ENCODE results near the gene FAM221B. TPM values are rescaled to one million over a fixed set of nuclear protein-coding genes. Genes with fewer than 3 reads are reported as not detected.

The FAM221B gene
- total RNA-seq, 4 donors from 2014 or later, result not detected

Small RNA genes lying within 50 kb of the gene (small RNA-seq; reads per million reads assigned to genes)
- gene HINT2, result 0.29 to 0.57 reads per million in 2 donors

Other genes starting within 250 kb of the FAM221B start
- gene TESK1, start 223.5 kb downstream of the FAM221B start, total RNA-seq, result 10 to 100 TPM; 21.5 to 85.1 (median 50.7) TPM
- gene CD72, start 210.3 kb downstream of the FAM221B start, total RNA-seq, result 10 to 100 TPM in 1 of 4 donors, 1 to 10 TPM in 3; 2.3 to 62.7 (median 4.4) TPM
- gene SIT1, start 177.8 kb downstream of the FAM221B start, total RNA-seq, result 1 to 10 TPM in 1 of 4 donors, not detected in 3; 2.4 TPM
- 1,000 to 10,000 TPM in 3 of 4 donors, not detected in 1; 1,673 to 3,824 (median 2,659) TPM for gene RMRP, start 170.7 kb downstream of the FAM221B start, total RNA-seq
- 10 to 100 TPM; 14.0 to 21.9 (median 20.2) TPM for gene CCDC107, start 170.4 kb downstream of the FAM221B start, total RNA-seq
- gene ARHGEF39, start 163.5 kb downstream of the FAM221B start, total RNA-seq, result 10 to 100 TPM in 1 of 4 donors, 1 to 10 TPM in 3; 1.9 to 19.8 (median 4.8) TPM
- gene CA9, start 154.8 kb downstream of the FAM221B start, total RNA-seq, result 1 to 10 TPM; 1.6 to 6.3 (median 5.2) TPM
- 100 to 1,000 TPM in 2 of 4 donors, 10 to 100 TPM in 2; 41.2 to 436 (median 122) TPM for gene TPM2, start 138.8 kb downstream of the FAM221B start, total RNA-seq
- 100 to 1,000 TPM; 129 to 262 (median 188) TPM for gene TLN1, start 96.5 kb downstream of the FAM221B start, total RNA-seq
- 10 to 100 TPM; 19.8 to 34.3 (median 28.5) TPM for gene CREB3, start 96.1 kb downstream of the FAM221B start, total RNA-seq
- gene GBA2, start 79.5 kb downstream of the FAM221B start, total RNA-seq, result 100 to 1,000 TPM; 263 to 474 (median 436) TPM
- gene RGP1, start 79.4 kb downstream of the FAM221B start, total RNA-seq, result 10 to 100 TPM; 16.5 to 44.4 (median 38.3) TPM
- not detected for gene MSMP, start 74.5 kb downstream of the FAM221B start, total RNA-seq
- 10 to 100 TPM in 3 of 4 donors, 1 to 10 TPM in 1; 6.7 to 29.5 (median 21.6) TPM for gene NPR2, start 37.1 kb downstream of the FAM221B start, total RNA-seq
- under 1 TPM in 1 of 4 donors, not detected in 3; 0.94 TPM for gene SPAG8, start 16.5 kb downstream of the FAM221B start, total RNA-seq
- gene HINT2, start 13.7 kb downstream of the FAM221B start, total RNA-seq, result 10 to 100 TPM; 19.8 to 40.3 (median 28.7) TPM
- 10 to 100 TPM in 1 of 4 donors, 1 to 10 TPM in 3; 6.0 to 11.6 (median 8.1) TPM for gene TMEM8B, start 496 bp upstream of the FAM221B start, total RNA-seq
- not detected for gene OR13J1, start 41.7 kb upstream of the FAM221B start, total RNA-seq
- 10 to 100 TPM in 3 of 4 donors, 1 to 10 TPM in 1; 9.1 to 32.6 (median 17.2) TPM for gene HRCT1, start 77.5 kb upstream of the FAM221B start, total RNA-seq
- 10 to 100 TPM in 1 of 4 donors, under 1 TPM in 1, not detected in 2; 0.88 to 17.3 TPM for gene SPAAR, start 80.8 kb upstream of the FAM221B start, total RNA-seq
- gene OR2S2, start 129.4 kb upstream of the FAM221B start, total RNA-seq, result not detected
- gene RECK, start 208.2 kb upstream of the FAM221B start, total RNA-seq, result 1 to 10 TPM; 1.9 to 8.3 (median 5.9) TPM

All from Peyer's patch (tissue), 4 donors.